Measurements from ENCODE around the gene TTC7B.

The TTC7B gene

DNA sequence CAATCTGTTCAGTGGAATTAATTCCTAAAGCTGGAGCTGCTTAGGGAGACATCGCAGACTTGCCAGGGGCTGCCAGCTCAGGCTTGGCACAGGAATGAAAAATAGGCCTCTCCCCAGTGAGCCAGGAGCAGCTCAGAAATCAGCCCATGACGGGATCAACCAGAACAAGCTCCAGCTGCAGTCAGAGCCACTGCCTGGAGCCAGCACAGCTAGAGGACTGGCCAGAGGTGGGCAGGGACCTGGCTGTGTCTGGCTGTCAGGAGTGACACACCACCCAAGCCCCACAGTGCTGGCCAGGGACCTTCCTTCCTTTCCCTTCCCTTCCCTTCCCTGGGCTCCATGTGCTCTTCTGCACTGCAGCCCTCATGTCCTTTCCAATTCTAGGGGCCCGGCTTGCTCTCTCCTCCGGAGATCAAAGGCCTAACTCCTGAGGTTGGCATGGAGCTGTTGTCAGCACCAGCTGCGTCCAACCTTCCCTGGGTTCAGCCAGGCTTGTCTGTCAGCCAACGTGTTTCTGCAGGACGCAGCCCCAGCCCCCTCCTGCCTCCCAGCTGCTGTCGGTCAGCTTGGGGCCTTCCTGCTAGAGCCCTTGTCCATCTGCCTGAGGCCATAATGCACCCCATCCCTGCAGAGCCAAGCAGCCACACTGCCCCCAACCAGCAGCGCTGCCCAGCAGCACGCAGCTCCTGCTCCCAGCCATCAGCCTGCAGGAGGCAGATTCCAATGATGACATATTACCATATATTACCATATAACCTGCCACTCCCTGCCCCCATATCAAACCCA, 270.1 kb downstream of the TTC7B start:
- ATAC-seq (no peak), DNase-seq (no peak)

GRCh38 chr14:90545382-90545781, 270.8 kb downstream of the TTC7B start:
- ATAC-seq (no peak), DNase-seq (no peak)

DNA sequence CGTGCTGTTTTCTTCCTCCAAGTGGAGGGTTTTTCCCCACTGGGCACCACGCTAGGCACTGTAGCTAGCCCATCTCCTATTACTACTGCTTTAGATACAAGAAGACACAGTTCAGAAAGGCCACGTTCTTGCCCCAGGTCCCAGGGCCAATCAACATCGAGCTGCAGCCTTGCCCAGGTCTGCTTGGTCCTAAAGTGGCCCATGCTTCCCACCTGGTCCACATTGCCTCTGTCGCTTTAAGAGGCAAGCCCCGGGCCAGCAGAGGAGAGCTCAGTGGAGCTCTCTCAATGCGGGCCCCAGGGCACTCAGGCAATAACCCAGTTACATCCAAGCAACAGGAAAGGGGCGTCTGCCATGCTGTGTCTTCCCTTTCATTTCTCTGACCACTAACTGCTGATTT, 271.3 kb downstream of the TTC7B start:
- ATAC-seq (no peak), DNase-seq (no peak)

- no peak for ATAC-seq
- DNase-seq, result no peak
Measured at GRCh38 chr14:90544566-90544965, 271.7 kb downstream of the TTC7B start.

GRCh38 chr14:90543876-90544275, 272.4 kb downstream of the TTC7B start:
- DNase-seq (no peak), ATAC-seq (no peak)

DNA sequence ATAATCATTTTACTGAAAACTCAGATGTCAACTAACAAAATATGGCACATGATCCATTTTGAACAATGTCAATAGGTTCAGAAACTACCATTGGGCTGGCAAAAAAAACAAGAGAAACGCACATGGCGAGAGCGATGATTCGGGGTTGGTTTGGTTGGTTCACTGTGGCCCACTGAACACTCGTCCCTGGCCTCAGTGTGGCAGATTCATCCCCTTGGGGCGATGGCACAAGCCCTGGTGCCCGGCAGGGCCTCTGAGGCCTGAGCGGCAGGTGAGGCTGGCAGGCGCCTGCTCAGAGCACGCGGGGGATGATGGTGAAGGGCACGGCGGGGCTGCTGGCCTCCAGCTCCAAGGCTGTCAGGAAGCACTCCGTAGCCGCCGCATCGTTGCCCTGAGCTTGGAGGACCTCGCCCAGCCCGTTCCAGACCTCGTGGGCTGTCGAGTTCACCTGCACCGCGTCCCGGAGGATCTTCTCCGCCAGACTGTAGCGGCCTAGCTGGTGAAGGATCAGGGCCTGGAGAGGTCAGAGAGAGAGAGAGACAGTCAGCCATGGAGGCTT, 275.1 kb downstream of the TTC7B start:
- ATAC-seq (no peak), DNase-seq (no peak)

DNA sequence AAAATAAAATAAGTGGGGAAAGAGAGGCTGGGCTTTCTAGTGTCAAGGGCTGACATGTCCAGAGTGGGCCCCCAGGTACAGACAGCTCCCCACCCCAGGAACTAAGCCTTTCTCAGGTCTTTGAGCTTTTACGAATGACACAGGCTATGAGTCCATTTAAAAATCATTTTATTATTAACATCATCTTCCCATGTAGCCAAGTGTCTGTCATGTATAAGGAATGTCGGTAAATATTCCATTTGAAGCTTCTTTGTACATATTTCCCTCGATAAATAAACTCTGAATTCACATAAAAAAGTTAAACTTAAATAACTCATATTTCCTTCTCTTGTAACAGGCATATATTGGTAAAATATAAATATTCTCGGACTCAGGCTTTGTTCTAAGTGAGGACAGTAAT, 275.8 kb downstream of the TTC7B start:
- ATAC-seq, result no peak

DNA sequence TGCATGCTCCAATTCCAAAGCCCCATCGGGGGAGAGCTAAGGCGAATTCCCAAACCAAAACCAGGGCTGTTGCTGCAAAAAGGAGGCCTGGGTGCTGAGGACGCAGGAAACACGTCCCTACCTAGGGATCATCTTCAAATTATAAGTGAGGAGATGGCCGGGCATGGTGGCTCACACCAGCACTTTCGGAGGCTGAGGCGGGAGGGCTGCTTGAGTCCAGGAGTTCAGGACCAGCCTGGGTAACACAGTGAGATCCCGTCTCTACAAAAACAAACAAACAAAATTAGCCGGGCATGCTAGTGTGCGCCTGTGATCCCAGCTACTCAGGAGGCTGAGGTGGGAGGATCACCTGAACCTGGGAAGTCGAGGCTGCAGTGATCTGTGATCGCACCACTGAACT, 276.2 kb downstream of the TTC7B start:
- DNase-seq, result no peak
- ATAC-seq, result no peak

More for the DNA sequence above, 275.8 kb downstream of the TTC7B start:
- no peak for DNase-seq

- DNase-seq, result no peak
- no peak for ATAC-seq
Measured at GRCh38 chr14:90539496-90539775, 276.8 kb downstream of the TTC7B start.

GRCh38 chr14:90538716-90539495, 277.3 kb downstream of the TTC7B start:
- DNase-seq (no peak), ATAC-seq (no peak)

- no peak for ATAC-seq
- no peak for DNase-seq
Measured at GRCh38 chr14:90538095-90538494, 278.1 kb downstream of the TTC7B start.

DNA sequence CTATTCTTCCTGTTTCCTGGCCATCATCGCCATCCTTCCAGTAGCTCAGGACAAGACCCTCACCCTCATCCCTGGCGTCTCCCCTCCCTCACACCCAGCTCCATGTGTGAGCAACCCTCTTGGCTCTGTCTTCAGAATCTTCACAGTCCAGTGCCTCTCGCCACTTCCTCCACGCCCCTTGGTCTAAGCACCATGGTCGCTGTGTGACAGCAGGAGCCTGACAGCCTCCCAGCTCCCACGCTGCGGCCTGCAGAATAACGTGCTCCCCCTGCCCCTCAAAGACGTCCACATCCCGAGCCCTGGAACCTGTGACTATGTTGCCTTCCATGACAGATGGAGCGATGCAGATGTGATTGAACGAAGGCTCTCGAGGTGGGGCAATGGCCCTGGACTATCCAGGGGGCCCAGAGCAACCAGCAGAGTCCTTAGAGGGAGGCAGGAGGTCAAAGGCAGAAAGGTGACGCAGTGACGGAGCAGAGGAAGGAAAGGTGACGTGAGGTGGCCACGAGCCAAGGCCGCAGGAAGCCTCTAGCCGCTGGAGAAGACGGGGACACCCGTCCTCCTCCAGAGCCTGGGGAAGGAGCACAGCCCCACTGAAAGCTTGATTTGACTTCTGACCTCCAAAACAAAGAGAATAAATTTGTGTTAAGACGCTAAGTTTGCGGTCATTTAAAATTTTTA, 279.6 kb downstream of the TTC7B start:
- DNase-seq (no peak), ATAC-seq (no peak)

DNA sequence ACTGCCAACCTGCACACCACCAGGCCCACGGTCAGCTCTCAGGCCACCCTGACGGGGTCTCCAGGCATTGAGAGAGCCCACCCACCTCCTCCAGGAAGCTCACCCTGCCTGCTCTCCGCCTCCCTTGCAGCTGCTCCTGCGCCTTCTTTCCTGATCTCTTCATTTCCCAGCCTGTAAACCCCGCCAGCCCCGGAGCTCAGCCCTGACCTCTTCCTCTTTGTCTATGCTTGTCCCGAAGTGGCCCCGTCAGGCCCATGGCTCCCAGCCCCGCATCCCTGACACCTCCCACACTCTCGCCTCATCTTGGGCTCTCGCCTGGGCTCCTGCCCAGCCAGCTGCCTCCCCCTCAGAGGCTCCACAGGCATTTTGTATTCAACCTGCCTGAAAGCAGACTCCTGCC, 280.1 kb downstream of the TTC7B start:
- ATAC-seq, result no peak
- no peak for DNase-seq

DNA sequence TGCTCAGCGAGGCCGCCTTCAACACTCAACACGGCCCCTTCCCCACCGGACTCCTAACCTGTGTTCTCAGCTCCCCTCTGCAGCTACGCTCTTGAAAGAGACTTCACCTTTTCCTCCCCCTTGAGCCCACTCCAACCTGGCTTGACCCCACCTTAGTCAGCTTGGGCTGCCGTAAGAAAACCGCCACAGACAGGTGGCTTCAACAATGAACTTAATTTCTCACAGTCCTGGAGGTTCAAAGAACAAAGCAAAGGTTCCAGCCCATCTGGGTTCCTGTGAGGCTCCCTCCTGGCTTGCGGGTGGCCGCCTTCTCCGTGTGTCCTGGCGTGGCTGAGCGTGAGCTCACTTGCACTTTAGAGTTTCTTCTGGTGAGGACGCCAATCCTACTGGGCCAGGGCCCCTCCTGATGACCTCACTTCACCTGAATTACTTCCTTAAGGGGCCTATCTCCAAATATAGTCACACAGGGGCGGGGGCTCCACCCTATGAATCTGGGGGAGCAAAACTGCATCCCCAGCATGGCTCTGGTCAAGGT, 280.6 kb downstream of the TTC7B start:
- DNase-seq, result no peak
- no peak for ATAC-seq

DNA sequence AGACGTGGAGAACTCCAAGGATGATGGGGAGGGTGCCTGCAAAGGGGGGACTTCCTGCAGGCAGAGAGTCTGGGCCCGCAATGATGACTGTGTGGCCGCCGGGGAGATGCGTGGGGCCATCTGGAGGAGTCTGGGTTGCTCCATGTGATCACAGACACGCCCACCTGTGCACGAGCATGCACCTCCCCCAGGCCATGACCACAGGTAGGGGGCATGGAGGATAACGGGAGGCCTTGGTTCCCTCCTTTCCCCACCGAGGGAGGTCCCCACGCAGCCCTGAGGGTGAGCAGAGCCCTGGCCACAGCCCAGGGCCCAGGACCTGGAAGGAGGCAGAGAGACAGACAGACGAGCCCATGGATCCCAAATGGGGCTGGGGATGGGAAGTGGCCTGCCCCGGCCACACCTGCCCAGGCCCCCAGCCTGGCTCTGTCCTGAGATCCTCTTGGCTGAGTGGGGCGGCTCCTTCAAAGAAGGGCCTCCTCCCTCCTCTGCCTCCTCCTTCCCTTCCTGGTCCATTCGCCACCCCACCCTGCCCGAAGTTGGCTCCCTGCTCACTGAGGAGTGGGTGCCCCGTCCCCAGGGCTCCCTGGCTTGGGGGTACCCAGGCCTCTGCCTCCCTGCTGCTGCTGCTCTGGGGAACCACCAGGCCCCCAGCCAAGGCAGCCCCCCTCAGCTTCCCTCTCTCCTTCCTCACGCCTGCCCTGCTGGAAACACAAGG, 281.2 kb downstream of the TTC7B start:
- DNase-seq (no peak), ATAC-seq (no peak)

DNA sequence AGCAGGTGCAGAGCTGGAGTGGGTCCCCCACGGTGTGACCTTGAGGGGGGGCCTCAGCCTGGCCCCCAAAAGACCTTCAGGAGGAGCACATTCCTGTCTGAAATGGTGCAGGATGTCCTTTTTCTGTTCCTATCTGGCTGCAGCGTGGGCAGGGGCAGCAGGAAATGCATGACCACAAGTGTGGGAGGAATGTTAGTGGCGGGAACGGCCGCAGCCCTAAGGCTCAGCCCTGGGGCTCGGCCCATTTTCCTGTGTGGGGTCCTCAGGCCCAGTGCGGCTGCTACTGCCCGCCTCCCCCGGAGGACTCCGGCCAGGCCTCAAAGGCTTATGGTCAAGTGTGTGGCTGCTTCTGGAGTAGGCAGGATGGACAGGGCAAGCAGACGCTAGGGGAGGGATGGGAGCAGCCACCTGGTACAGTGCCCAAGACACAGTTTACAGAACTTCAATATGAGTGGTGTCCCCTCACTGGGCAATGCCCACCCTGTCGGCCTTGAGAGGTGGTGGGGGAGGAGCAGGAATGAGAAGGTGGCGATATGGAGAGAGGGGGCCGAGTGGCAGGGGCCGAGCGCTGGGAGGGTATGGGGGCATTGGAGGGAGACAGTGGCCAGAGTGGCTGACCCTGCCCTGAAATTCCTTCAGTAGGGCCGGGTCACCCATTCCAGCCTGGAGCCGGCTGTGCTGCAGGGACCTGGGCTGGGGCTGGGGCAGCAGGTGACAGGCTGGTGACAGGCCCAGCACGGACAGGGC, 282.0 kb downstream of the TTC7B start:
- DNase-seq (no peak), ATAC-seq (no peak)

- ATAC-seq (no peak), DNase-seq (no peak)
Measured at GRCh38 chr14:90533591-90534021, 282.6 kb downstream of the TTC7B start.

- ATAC-seq, result no peak
- DNase-seq, result no peak
Measured at GRCh38 chr14:90532826-90533525, 283.3 kb downstream of the TTC7B start.

DNA sequence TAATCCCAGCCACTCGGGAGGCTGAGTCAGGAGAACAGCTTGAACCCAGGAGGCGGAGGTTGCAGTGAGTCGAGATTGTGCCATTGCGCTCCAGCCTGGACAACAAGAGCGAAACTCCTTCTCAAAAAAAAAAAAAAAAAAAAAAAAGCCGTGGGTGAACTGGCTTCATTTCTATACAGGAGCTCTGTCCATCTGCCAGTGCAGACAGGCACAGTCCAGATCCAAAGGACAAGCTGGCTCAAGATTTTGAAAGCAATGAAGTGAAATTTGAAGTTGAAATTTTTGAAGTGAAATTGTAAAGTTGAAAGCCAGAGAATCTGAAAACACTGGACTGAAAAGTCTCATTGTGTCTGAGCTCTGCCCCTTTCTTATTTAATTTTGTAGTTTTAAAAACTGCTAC, 284.7 kb downstream of the TTC7B start:
- no peak for DNase-seq
- ATAC-seq, result no peak

GRCh38 chr14:90530523-90530922, 285.7 kb downstream of the TTC7B start:
- DNase-seq (no peak), ATAC-seq (no peak)

- no peak for ATAC-seq
- DNase-seq, result no peak
Measured at GRCh38 chr14:90527978-90528377, 288.3 kb downstream of the TTC7B start.

Data from stimulated activated naive CD8-positive, alpha-beta T cell treated with anti-CD3 and anti-CD28 coated beads, Interleukin-15, Interleukin-2, amounts not matched to agents 100 U/mL and 50 U/mL, for 24 hours (primary cell).